Measurements from ENCODE around the gene SLC37A1. TPM values are rescaled to one million over a fixed set of nuclear protein-coding genes. Genes with fewer than 3 reads are reported as not detected.

Gene SLC37A1
- total RNA-seq, 1 donor from 2014 or later: 29.3 TPM

DNA sequence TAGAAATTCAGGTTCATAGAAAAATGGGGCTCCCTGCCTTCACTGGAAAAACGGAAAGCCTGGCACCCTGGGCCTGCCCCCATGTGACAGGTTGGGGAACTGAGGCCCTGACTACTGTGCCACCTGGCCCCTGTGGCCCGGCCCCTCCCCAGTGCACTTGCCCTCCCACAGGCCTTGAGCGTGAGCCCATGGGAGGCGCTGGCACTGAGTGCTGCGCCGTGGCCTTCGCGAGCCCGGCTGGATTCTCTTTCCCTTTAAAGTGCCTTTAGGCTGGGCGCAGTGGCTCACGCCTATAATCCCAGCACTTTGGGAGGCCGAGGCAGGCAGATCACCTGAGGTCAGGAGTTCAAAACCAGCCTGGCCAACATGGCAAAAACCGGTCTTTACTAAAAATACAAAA, 45.7 kb downstream of the SLC37A1 start:
- H3K36me3 ChIP-seq (ENCODE audit: control insufficient read depth, insufficient read depth, low read length): no peaks in the 10 kb centered on the region
- TF ChIP-seq, protein P1, sequence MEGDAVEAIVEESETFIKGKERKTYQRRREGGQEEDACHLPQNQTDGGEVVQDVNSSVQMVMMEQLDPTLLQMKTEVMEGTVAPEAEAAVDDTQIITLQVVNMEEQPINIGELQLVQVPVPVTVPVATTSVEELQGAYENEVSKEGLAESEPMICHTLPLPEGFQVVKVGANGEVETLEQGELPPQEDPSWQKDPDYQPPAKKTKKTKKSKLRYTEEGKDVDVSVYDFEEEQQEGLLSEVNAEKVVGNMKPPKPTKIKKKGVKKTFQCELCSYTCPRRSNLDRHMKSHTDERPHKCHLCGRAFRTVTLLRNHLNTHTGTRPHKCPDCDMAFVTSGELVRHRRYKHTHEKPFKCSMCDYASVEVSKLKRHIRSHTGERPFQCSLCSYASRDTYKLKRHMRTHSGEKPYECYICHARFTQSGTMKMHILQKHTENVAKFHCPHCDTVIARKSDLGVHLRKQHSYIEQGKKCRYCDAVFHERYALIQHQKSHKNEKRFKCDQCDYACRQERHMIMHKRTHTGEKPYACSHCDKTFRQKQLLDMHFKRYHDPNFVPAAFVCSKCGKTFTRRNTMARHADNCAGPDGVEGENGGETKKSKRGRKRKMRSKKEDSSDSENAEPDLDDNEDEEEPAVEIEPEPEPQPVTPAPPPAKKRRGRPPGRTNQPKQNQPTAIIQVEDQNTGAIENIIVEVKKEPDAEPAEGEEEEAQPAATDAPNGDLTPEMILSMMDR (IDR thresholded peaks at IDR 0.05; ENCODE audit: insufficient read depth, low read length, poor library complexity, severe bottlenecking): no peak
- H3K4me3 ChIP-seq (ENCODE audit: low read depth, low read length): no peak overlapping the region
- DNase-seq (ENCODE audit: low read depth): no peak
- no peaks in the 10 kb centered on the region for H3K27me3 ChIP-seq (ENCODE audit: control insufficient read depth, insufficient read depth, low read length)

DNA sequence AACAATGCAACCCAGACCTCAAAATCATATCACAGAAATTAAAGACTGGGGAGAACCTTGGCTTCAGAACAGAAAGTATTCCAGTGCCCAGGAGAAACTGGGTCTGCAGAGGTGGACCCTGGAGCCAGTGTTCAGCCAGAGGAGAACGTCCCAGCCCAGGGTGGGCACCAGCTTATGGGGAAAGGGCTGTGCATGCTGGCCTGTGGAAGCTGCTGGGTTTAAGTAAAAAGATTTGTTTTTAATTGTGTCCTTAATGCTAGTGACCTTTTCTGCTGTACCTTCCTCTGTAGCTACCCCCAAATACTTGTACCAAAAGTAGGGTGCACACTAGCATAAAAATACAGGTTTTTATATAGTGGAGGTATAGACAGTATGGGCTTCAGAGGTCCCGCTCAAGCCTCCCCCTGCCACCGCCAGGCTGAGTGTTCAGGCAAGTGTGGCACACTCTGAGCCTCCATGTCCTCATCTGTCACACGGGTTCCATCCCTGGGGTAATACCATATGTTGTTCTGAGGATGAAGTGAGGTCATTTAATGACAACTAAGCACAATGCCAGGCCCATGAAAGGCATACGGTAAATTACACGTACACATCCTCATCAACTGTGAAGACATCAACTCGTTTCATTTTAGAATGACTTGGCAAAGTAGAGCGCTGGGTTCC, 47.0 kb downstream of the SLC37A1 start:
- Histone ChIP-seq H3K4me3 (ENCODE audit: low read depth, low read length) (no peak overlapping the region), H3K27me3 (ENCODE audit: control insufficient read depth, insufficient read depth, low read length) (no peaks in the 10 kb centered on the region), H3K36me3 (ENCODE audit: control insufficient read depth, insufficient read depth, low read length) (no peaks in the 10 kb centered on the region)
- no peak for DNase-seq (ENCODE audit: low read depth)
- TF ChIP-seq, protein P1 (IDR thresholded peaks at IDR 0.05; ENCODE audit: insufficient read depth, low read length, poor library complexity, severe bottlenecking): no peak

DNA sequence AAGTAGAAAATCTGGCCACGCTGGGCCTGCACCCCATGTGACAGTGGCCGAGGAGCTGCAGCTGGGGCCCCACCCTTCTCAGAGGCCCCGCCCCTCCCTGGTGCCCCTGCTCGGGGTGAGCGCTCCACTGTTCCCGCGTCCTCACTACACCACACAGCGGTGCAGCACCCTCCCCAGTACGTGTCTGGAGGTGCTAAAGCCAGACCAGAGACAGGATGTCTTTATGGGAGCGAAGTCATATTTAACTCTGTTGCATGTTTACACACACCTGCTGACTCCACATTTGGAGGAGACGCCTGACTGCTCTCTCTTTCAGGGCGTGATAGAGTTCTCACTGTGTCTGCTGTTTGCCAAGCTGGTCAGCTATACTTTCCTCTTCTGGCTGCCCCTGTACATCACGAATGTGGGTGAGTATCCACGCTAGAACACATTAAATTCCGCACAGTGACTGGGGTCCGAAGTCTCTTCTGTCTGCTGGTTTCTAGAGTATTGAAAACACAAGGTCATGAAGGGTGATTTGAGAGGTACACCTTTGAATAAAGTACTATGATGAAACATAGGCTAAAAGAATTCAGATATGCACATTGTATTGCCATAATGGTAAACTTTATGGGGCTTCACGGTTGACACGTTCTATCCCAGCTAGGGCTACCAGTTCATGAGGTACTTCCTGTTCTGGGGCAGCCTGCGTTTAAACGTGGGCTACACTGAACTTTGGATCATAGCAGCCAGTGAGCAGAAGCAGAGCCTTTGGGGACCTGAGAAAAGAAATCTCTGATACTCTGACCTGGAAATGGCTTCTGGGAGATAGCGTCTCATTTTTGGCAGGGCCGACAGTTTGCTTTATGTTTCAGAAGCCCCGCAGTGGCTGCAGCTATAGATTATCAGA, 48.4 kb downstream of the SLC37A1 start:
- no peaks in the 10 kb centered on the region for H3K27me3 ChIP-seq (ENCODE audit: control insufficient read depth, insufficient read depth, low read length)
- no peak for DNase-seq (ENCODE audit: low read depth)
- TF ChIP-seq, protein P1 (IDR thresholded peaks at IDR 0.05; ENCODE audit: insufficient read depth, low read length, poor library complexity, severe bottlenecking): no peak

DNA sequence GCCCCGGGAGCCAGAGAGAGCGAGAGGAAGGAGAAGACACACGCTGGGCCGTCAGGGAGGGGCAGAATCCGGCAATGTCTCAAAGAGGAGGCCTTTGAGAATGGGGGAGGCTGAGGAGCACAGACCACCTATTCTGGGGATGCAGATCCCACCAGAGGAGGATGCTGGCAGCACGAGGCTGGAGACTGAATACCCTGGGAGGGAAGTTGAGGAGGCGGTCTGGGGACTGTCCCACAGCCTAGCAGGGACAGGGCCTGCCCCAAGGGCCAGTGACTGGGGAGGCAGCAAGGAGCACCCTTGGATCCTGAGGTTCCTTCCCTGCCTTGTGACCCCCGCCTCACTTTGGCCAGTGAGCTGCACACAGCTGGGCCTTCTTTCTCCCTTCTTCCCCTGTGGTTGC, 49.2 kb downstream of the SLC37A1 start:
- TF ChIP-seq, protein P1 (IDR thresholded peaks at IDR 0.05; ENCODE audit: insufficient read depth, low read length, poor library complexity, severe bottlenecking): no peak
- DNase-seq (ENCODE audit: low read depth): no peak
- no peaks in the 10 kb centered on the region for H3K36me3 ChIP-seq (ENCODE audit: control insufficient read depth, insufficient read depth, low read length)
- no peak overlapping the region for H3K4me3 ChIP-seq (ENCODE audit: low read depth, low read length)
- H3K27me3 ChIP-seq (ENCODE audit: control insufficient read depth, insufficient read depth, low read length): no peaks in the 10 kb centered on the region

More for the DNA sequence above, 48.4 kb downstream of the SLC37A1 start:
- Histone ChIP-seq H3K36me3 (ENCODE audit: control insufficient read depth, insufficient read depth, low read length) (no peaks in the 10 kb centered on the region), H3K4me3 (ENCODE audit: low read depth, low read length) (no peak overlapping the region)

DNA sequence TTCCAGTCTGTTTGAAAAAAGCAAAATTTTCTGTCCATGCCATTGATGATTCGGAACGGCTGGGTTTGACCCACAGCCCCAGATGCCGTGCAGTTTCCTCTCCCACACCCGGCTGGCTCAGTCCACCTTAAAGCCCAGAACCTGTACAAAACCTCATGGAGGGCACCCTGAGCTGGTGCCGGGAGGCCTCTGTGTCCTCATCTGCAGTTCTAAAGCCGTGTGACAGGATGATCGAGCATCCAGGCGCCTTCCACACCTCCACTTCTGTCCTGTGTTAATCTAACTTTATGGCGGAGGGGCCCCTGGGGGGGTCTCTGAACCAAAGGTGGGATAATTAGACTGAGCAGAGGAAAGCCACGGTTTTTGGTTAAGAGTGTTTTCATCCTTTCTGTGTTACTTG, 49.6 kb downstream of the SLC37A1 start:
- Histone ChIP-seq H3K36me3 (ENCODE audit: control insufficient read depth, insufficient read depth, low read length) (no peaks in the 10 kb centered on the region), H3K27me3 (ENCODE audit: control insufficient read depth, insufficient read depth, low read length) (no peaks in the 10 kb centered on the region), H3K4me3 (ENCODE audit: low read depth, low read length) (no peak overlapping the region)
- TF ChIP-seq, protein P1 (IDR thresholded peaks at IDR 0.05; ENCODE audit: insufficient read depth, low read length, poor library complexity, severe bottlenecking): no peak
- DNase-seq (ENCODE audit: low read depth): no peak

Measured in kidney epithelial cell (primary cell).